HEK293T (cell line): Measurements from ENCODE around the gene CFH.
"Not testable (repeated sequence)": the region's sequence is repeated elsewhere in the genome, so short reads cannot be mapped to it uniquely, and the experiment has no call there.

Experiments used
- CTCF ChIA-PET: fragments of 350-600 bp; formaldehyde crosslinking; extraction: SDS; loops from one replicate; lab custom pipeline; 2021; ENCODE audit warnings: antibody characterized with exemption, inconsistent platforms; lab: Yijun Ruan, JAX
- POLR2A ChIA-PET: fragments of 350-600 bp; formaldehyde crosslinking; extraction: SDS; loops from one replicate; lab custom pipeline; 2020; ENCODE audit warnings: antibody characterized with exemption, inconsistent platforms; lab: Yijun Ruan, JAX
- DNase-seq: peaks from one replicate; pipeline ENCODE4 v3.0.0; 2012; ENCODE audit warnings: mixed read lengths; ENCODE audit errors: extremely low spot score
- ARNT ChIP-seq: fragments of 450-650 bp; IDR thresholded peaks from 2 replicates; pipeline ENCODE4 v1.6.1; 2017; ENCODE audit warnings: mild to moderate bottlenecking
- BHLHE40 ChIP-seq: fragments of 450-650 bp; IDR thresholded peaks from 2 replicates; pipeline ENCODE4 v1.6.1; 2016; ENCODE audit warnings: mild to moderate bottlenecking, moderate library complexity, borderline replicate concordance
- CTBP1 ChIP-seq: fragments of 450-650 bp; IDR thresholded peaks from 2 replicates; pipeline ENCODE4 v1.6.1; 2016; ENCODE audit warnings: borderline replicate concordance
- ELF4 ChIP-seq: fragments of 450-650 bp; IDR thresholded peaks from 2 replicates; pipeline ENCODE4 v1.6.1; 2017; ENCODE audit warnings: antibody characterized with exemption
- FOXA1 ChIP-seq: fragments of 450-650 bp; IDR thresholded peaks from 2 replicates; pipeline ENCODE4 v1.6.1; 2016; ENCODE audit warnings: mild to moderate bottlenecking
- FOXK2 ChIP-seq: fragments of 450-650 bp; IDR thresholded peaks from 2 replicates; pipeline ENCODE4 v1.6.1; 2016; ENCODE audit warnings: mild to moderate bottlenecking
- FOXM1 ChIP-seq: fragments of 450-650 bp; IDR thresholded peaks from 2 replicates; pipeline ENCODE4 v1.6.1; 2017; ENCODE audit warnings: mild to moderate bottlenecking, borderline replicate concordance
- HDGF ChIP-seq: fragments of 450-650 bp; IDR thresholded peaks from 2 replicates; pipeline ENCODE4 v1.6.1; 2017; ENCODE audit warnings: antibody characterized with exemption, borderline replicate concordance
- L3MBTL2 ChIP-seq: fragments of 450-650 bp; conservative IDR thresholded peaks from 2 replicates; pipeline ENCODE4 v1.6.1; 2016; ENCODE audit warnings: mild to moderate bottlenecking
- LEF1 ChIP-seq: fragments of 450-650 bp; IDR thresholded peaks from 2 replicates; pipeline ENCODE4 v1.6.1; 2017; ENCODE audit warnings: mild to moderate bottlenecking, borderline replicate concordance
- NFRKB ChIP-seq: fragments of 450-650 bp; IDR thresholded peaks from 2 replicates; pipeline ENCODE4 v1.6.1; 2016; ENCODE audit warnings: mild to moderate bottlenecking, moderate library complexity
- PKNOX1 ChIP-seq: fragments of 450-650 bp; IDR thresholded peaks from 2 replicates; pipeline ENCODE4 v1.6.1; 2016
- SP1 ChIP-seq: fragments of 450-650 bp; IDR thresholded peaks from 2 replicates; pipeline ENCODE4 v1.6.1; 2017
- SUZ12 ChIP-seq: fragments of 450-650 bp; IDR thresholded peaks from 2 replicates; pipeline ENCODE4 v1.6.1; 2016; ENCODE audit warnings: mild to moderate bottlenecking
- TARDBP ChIP-seq: fragments of 450-650 bp; IDR thresholded peaks from 2 replicates; pipeline ENCODE4 v1.6.1; 2016
- ZNF384 ChIP-seq: fragments of 450-650 bp; IDR thresholded peaks from 2 replicates; pipeline ENCODE4 v1.6.1; 2016

CFH gene

GRCh38 chr1:196619721-196620120 lies 32.1 kb upstream of the CFH start:
- POLR2A ChIA-PET = interaction anchor here (1.6 kb wide), 1 partner anchor 11 kb away, joined by 6 read pairs; no protein-coding TSS in a partner anchor
- TF ChIP-seq FOXM1 = no peak
- TF ChIP-seq ELF4 = no peak
- TF ChIP-seq HDGF = no peak
- no peak for TF ChIP-seq PKNOX1
- no peak for TF ChIP-seq SUZ12
- TF ChIP-seq CTBP1 = no peak
- no peak for TF ChIP-seq ZNF384
- no peak for TF ChIP-seq NFRKB
- no peak for TF ChIP-seq SP1
- TF ChIP-seq ARNT = no peak
- no peak for TF ChIP-seq L3MBTL2
- TF ChIP-seq FOXA1 = no peak
- TF ChIP-seq LEF1 = no peak
- no peak for TF ChIP-seq TARDBP
- CTCF ChIA-PET = no interaction called here
- DNase-seq = no peak

GRCh38 chr1:196623079-196623478 lies 28.8 kb upstream of the CFH start:
- CTCF ChIA-PET = no interaction called here
- DNase-seq = no peak
- TF ChIP-seq PKNOX1 (no peak), BHLHE40 (no peak), ARNT (no peak), ZNF384 (no peak)
- POLR2A ChIA-PET = interaction anchor here (1.5 kb wide), 1 partner anchor 14 kb away, joined by 4 read pairs; the partner anchor contains the start of gene KCNT2

GRCh38 chr1:196628838-196629237 lies 23.0 kb upstream of the CFH start:
- DNase-seq = no peak
- POLR2A ChIA-PET = interaction anchor here (0.6 kb wide), 1 partner anchor 19 kb away, joined by 4 read pairs; no protein-coding TSS in a partner anchor
- CTCF ChIA-PET = no interaction called here
- TF ChIP-seq FOXM1 (no peak), PKNOX1 (no peak), NFRKB (no peak), TARDBP (no peak), SUZ12 (no peak), FOXK2 (no peak), ELF4 (no peak), LEF1 (no peak), SP1 (no peak), FOXA1 (no peak), ZNF384 (no peak), L3MBTL2 (no peak), ARNT (no peak), HDGF (no peak), BHLHE40 (no peak), CTBP1 (no peak)

- CTCF ChIA-PET = no interaction called here
- POLR2A ChIA-PET = no interaction called here
- TF ChIP-seq LEF1 = no peak
- no peak for TF ChIP-seq FOXA1
- no peak for DNase-seq
Observed at GRCh38 chr1:196637606-196638005, 14.2 kb upstream of the CFH start.

GRCh38 chr1:196638466-196638865 lies 13.4 kb upstream of the CFH start:
- no peak for DNase-seq
- CTCF ChIA-PET = no interaction called here
- TF ChIP-seq FOXM1 (no peak), ARNT (no peak)
- POLR2A ChIA-PET = no interaction called here

GRCh38 chr1:196639291-196639690 lies 12.6 kb upstream of the CFH start:
- DNase-seq, POLR2A ChIA-PET, CTCF ChIA-PET: not testable (repeated sequence)

- ChIA-PET CTCF (no interaction called here), POLR2A (no interaction called here)
- DNase-seq = no peak
- no peak for TF ChIP-seq ELF4
- no peak for TF ChIP-seq ARNT
- no peak for TF ChIP-seq HDGF
- no peak for TF ChIP-seq BHLHE40
- TF ChIP-seq ZNF384 = no peak
- TF ChIP-seq SUZ12 = no peak
- no peak for TF ChIP-seq FOXA1
- no peak for TF ChIP-seq FOXK2
- no peak for TF ChIP-seq PKNOX1
- no peak for TF ChIP-seq LEF1
- TF ChIP-seq NFRKB = no peak
- no peak for TF ChIP-seq CTBP1
- TF ChIP-seq FOXM1 = no peak
Observed at GRCh38 chr1:196640976-196641375, 10.9 kb upstream of the CFH start.
